ENCODE measurements around the gene SLC6A4.

The SLC6A4 gene

GRCh38 chr17:30197416-30197815 is 38.1 kb downstream of the SLC6A4 start:
- DNase-seq, result peak in 1 of 42 donors; percentile 18
- intact Hi-C loops (cut with DNase I), result no loop called here

- DNase-seq, result no peak
- intact Hi-C loops (cut with DNase I), result no loop called here
Observed at GRCh38 chr17:30196504-30196903, 39.0 kb downstream of the SLC6A4 start.

- DNase-seq, result no peak
- intact Hi-C loops (cut with DNase I), result no loop called here
Observed at GRCh38 chr17:30191072-30191471, 44.4 kb downstream of the SLC6A4 start.

- no peak for DNase-seq
- intact Hi-C loops (cut with DNase I), result no loop called here
Observed at GRCh38 chr17:30188211-30188939, 47.1 kb downstream of the SLC6A4 start.

- intact Hi-C loops (cut with DNase I), result no loop called here
- no peak for DNase-seq
Observed at GRCh38 chr17:30187573-30187972, 47.9 kb downstream of the SLC6A4 start.

- no peak for DNase-seq
- intact Hi-C loops (cut with DNase I), result no loop called here
Observed at GRCh38 chr17:30186761-30187160, 48.7 kb downstream of the SLC6A4 start.

- no peak for DNase-seq
- intact Hi-C loops (cut with DNase I), result no loop called here
Observed at GRCh38 chr17:30176855-30177254, 58.6 kb downstream of the SLC6A4 start.

GRCh38 chr17:30174556-30174955 is 60.9 kb downstream of the SLC6A4 start:
- no peak for DNase-seq
- intact Hi-C loops (cut with DNase I), result no loop called here

- intact Hi-C loops (cut with DNase I), result no loop called here
- DNase-seq, result no peak
Observed at GRCh38 chr17:30173649-30174048, 61.8 kb downstream of the SLC6A4 start.

- intact Hi-C loops (cut with DNase I), result no loop called here
- no peak for DNase-seq
Observed at GRCh38 chr17:30172560-30172959, 62.9 kb downstream of the SLC6A4 start.

GRCh38 chr17:30170415-30170987 is 65.0 kb downstream of the SLC6A4 start:
- no peak for DNase-seq
- intact Hi-C loops (cut with DNase I), result no loop called here

- intact Hi-C loops (cut with DNase I), result no loop called here
- DNase-seq, result no peak
Observed at GRCh38 chr17:30165960-30166359, 69.5 kb downstream of the SLC6A4 start.

GRCh38 chr17:30165147-30165546 is 70.3 kb downstream of the SLC6A4 start:
- DNase-seq, result no peak
- intact Hi-C loops (cut with DNase I), result no loop called here

- DNase-seq, result no peak
- intact Hi-C loops (cut with DNase I), result no loop called here
Observed at GRCh38 chr17:30164531-30164930, 71.0 kb downstream of the SLC6A4 start.

- DNase-seq, result no peak
Observed at GRCh38 chr17:30161601-30162000, 73.9 kb downstream of the SLC6A4 start.

GRCh38 chr17:30160419-30161172 is 74.9 kb downstream of the SLC6A4 start:
- intact Hi-C loops (cut with DNase I), result no loop called here
- DNase-seq, result no peak

More at GRCh38 chr17:30161601-30162000, 73.9 kb downstream of the SLC6A4 start:
- intact Hi-C loops (cut with DNase I), result no loop called here

- intact Hi-C loops (cut with DNase I), result no loop called here
- no peak for DNase-seq
Observed at GRCh38 chr17:30158896-30159625, 76.4 kb downstream of the SLC6A4 start.

- no peak for DNase-seq
- intact Hi-C loops (cut with DNase I), result no loop called here
Observed at GRCh38 chr17:30155389-30155788, 80.1 kb downstream of the SLC6A4 start.

- intact Hi-C loops (cut with DNase I), result no loop called here
- no peak for DNase-seq
Observed at GRCh38 chr17:30153463-30153862, 82.0 kb downstream of the SLC6A4 start.

GRCh38 chr17:30151471-30151870 is 84.0 kb downstream of the SLC6A4 start:
- intact Hi-C loops (cut with DNase I), result no loop called here

More at GRCh38 chr17:30151471-30151870, 84.0 kb downstream of the SLC6A4 start:
- no peak for DNase-seq

Data from head of caudate nucleus (tissue), 42 donors.